Stimulated activated CD8-positive, alpha-beta memory T cell treated with anti-CD3 and anti-CD28 coated beads, Interleukin-2, amount 100 ng/mL, for 1 hour (primary cell): ENCODE measurements around the gene KCND3.

ENCODE experiments used
- DNase-seq, 2 donors: peaks; one replicate each; pipeline ENCODE4 v3.0.0-alpha.2; 2020; ENCODE audit warnings: low read depth in 2 of 2

The KCND3 gene

DNA sequence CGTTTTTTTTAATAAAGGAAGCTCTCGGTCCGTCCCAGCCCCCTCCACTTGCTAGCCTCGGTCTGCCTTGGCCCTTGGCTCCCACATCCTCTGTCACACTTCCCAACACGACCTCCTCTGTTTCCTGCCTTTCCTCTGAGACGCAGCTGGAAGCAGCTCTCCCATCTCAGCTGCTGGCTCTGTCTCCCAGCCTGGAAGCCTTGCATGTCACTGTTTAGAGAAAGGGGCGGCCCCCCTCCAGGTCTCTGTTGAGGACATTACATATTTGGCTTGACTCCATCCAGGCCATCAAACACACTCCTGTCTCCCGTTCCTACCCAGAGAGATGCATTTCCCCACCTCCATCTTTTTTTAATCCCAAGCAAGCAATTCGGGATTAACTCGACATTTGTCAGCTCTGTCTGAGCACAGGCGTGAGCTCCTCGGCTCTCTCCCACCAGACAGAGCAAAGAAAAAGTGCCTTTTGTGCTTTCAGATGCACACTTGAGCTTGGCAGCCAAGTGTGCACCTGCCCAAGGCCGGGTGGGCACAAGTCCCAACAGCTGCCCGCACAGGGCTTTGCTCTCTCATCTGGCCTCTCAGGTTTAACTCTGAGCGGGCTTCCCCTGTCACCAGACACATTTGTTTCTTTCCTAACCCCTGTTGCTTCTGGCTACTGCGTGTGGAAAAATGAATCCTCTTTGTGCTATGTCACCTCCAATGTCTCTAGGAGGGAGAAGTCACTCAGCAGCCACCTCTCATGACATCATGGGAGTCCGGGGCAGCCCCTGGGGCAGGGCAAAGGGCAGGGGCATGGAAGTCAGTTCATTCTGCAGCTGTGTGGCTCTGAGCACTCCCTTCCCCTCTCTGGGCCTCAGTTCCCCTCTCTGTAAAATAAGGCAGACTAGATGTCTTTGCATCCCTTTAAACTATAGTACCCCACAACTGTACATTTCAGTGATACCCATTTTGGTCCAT, 108.3 kb downstream of the KCND3 start:
- no peak for DNase-seq

DNA sequence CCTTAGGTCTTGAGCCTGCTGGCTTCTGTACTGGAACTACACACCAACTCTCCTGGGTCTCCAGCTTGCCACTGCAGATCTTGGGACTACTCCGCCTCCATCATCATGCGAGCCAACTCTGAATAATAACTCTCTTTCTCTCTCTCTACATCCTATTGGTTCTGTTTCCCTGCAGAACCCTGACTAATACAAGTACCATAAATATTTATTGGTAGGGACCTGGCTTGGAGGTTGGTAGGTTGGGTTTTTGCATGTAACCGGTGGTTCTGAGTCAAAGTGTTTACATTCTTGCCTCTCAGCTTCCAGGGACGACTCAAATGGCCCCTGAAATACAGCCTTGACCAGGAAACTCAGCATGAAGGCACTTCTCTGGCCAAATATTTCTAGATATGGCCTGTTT, 110.4 kb downstream of the KCND3 start:
- DNase-seq = no peak

- DNase-seq = no peak
These were observed 110.8 kb downstream of the KCND3 start for GRCh38 chr1:111878649-111879048.

DNA sequence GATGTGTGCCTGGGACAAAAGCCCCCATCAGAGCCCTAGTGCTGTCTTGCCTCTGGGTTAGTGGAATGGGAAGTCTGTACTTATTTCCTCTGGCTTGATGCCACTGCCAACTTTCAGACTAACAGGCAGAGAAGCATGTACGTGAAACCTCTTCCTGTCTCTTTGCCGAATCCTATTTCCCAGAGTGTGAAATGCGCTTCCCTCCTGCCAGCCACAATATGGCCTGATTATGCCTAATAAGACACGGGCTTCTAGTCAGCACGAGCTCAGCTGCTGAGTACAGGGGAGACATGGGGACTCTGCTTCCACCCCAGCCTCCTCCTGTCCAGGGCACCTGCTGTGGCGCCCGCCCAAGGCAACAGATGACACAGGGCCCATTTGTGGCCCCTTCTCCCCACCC, 111.4 kb downstream of the KCND3 start:
- DNase-seq = no peak

GRCh38 chr1:111876631-111877030, 112.8 kb downstream of the KCND3 start:
- no peak for DNase-seq

GRCh38 chr1:111875640-111876039, 113.8 kb downstream of the KCND3 start:
- DNase-seq = no peak

GRCh38 chr1:111873460-111874030, 115.9 kb downstream of the KCND3 start:
- no peak for DNase-seq

DNA sequence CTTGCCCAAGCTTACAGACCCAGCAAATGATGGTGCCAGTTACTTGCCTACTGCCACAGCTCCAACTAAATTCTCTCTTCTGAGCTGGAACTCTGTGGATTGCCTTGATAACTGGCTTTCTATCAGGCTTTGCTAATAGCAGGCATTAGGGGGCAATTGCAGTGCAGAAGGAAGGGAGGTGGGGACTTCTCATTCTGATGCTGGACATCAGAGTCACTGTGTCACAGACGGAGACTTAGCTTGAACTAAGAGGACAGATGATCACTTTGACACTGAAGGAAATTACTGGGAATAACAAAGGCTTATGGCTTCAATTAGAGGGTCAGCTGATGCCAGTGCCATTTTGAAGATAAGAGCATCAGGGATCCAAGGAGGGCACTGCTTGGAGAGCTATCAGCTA, 119.3 kb downstream of the KCND3 start:
- DNase-seq = no peak

GRCh38 chr1:111867868-111868440, 121.5 kb downstream of the KCND3 start:
- no peak for DNase-seq

DNA sequence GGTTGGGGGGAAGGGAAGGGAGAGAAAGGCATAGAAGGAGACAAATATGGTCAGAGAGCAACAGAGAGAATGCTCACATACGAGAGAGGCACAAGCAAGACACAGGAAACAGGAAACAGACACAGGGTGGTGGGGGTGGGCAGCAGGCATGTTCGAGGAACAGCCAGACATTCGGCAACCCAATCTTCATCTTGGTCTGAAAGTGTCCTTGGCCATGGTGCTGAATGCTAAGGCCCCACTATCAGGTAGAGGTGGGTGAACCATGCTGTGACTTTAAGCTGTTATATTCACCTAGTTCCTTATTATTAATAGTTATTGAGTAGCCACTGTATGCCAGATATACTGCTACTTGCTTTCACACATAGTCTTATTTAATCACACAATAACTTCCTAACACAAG, 124.6 kb downstream of the KCND3 start:
- no peak for DNase-seq

GRCh38 chr1:111863401-111863800, 126.1 kb downstream of the KCND3 start:
- no peak for DNase-seq

- DNase-seq = no peak
These were observed 126.9 kb downstream of the KCND3 start for GRCh38 chr1:111862599-111862998.

DNA sequence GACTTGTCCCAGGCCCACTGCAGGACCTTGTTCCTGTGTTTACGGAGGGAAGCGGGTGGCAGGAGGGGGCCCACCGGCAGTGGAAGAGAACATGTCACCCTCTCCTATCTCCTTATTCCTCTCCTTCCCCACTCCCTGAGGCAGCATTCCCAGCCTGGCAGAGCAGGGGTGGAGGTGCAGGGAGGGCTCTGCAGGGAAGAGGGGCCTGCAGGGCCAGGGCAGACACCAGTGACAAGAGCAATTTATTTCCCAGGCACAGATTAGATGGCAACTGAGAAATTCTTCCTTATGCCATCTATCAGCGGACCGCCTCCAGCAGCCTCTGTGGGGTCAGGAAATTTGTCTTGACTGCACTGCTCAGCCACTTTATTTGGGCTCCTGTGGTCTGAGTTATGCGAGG, 127.9 kb downstream of the KCND3 start:
- DNase-seq = no peak

DNA sequence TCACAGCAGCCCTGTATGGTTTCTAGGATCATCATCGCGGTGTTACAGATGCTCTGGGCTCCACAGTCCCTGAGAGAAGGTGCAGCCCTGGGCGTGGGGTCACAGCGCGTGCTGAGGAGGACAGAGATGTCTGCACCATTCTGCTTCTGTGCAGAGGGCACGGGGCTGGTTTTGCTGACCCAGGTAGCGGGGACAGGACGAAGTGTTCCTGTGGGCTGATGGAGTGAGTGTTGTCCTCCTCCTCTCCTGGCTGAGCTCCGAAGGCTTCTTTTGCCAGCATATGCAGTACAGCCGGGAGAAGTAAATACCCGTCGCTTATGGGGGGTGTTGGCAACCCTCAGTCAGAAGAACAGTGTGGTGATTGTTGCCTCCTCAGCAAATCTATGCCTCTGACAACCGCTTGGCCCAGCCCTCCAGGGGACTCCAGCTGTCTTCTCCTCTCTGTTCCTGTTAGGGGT, 132.2 kb downstream of the KCND3 start:
- DNase-seq = no peak

GRCh38 chr1:111856411-111857185, 132.9 kb downstream of the KCND3 start:
- no peak for DNase-seq

DNA sequence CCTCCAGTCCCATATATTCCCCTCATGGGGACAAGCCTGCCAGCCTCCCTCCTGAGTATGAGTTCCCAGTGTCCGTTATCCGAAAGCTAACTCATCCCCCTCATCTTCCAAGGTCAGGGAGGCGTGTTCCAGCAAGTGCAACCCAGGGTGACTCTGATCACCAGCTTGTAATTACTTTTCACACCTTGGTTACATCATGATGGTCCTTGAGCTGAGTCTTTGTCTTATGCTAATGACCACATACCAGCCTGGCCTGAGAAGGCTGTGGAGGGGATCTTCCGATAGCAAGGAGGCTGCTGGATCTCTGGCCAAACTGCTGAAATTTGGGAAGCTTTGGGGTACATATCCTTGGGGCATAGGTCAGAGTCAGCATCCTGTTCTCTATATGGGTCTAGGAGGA, 134.2 kb downstream of the KCND3 start:
- DNase-seq = no peak

- no peak for DNase-seq
These were observed 137.2 kb downstream of the KCND3 start for GRCh38 chr1:111852261-111852721.

DNA sequence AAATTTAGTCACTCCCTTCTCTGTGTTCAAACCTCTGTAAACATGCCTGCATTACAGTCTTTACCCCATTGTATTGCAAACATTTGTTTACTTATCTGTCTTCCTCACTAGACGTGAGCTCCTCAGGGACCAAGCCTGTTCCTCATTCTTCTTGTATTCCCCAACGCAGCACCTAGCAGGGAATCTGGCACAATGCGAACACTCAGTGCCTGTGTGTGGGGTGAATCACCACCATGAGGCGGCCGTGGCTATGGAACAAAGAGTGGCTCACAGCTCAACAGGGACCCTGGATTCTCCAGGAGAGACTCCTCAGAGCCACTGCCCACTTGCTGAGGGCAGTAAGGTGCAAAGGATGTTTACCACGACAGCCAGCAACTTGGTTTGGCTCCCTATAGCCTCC, 137.9 kb downstream of the KCND3 start:
- DNase-seq = no peak

DNA sequence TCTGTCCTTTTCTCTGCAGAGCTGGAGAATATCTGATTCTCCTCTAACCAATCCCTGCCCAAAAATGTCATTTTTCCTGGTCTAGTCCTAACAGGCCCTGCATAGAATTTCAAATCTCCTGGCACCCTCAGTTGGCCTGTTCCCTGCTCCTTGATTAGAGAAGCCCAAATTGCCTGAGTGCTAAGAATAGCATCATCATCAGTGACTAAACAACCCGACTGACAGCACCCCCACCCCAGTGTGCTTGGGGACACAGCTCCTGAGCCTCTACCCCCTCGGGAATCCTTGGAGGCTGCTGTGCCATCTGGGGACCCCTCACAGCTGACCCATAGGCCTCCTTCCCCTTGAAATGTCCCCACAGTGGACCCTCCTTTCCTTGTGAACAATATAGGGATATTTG, 139.4 kb downstream of the KCND3 start:
- no peak for DNase-seq

DNA sequence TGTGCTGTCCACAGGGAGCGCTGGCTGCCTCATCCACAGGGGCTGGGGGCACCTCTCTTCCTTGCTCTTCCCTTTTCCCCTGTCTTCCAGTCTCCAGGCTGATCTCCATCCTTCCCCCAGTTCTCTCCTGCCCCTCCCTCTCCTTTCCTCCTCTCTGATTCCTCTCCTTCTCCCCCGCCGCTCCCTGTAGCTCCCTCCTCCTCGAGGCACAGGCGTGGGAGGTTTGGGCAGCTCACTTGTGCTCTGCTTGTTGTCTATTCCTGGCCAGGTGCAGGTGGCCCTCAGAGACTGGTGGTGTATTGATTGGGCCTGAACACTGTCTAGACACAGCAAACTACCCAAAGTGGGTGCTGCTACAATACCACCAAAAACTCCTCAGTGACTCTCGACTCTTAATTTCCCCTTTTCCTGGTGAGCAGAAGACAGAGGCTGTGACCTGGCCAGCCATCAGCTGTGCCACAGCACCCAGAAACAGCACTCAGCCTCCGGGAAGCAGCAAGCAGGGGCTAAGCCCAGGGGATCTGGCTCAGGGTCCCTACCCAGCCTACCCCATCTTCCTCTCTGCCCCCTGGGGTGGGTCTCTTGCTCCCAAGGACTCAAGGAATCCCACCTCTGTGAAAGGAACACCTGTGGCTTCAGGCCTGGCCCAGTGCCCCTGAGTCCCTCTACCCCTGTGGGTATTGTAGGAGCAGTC, 140.5 kb downstream of the KCND3 start:
- DNase-seq = no peak

DNA sequence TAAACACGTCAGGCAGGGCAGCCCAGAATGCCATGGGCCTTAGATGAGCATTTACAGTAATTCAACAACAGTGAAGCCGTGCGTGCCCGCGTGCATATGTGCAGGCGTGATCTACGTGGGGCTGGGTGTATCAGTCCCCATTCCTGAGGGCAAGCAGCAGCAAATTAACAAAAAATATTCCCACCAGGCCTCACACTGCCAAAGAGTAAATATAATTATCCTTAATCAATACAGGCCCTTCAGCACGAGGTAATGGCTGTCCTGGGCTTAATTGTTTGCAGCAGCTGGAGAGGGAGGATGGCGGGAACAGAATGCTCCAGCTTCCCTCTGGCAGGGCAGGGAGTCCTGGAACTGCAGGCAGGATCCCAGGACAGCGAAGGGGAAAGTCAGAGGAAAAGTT, 142.0 kb downstream of the KCND3 start:
- no peak for DNase-seq
